GM19455 (cell line): Measurements from ENCODE around the gene ROBO2.

ENCODE experiments used
- ATAC-seq: cut with Tn5 transposase; IDR thresholded peaks from one replicate; pipeline ENCODE4 v1.9.1; 2021; ENCODE audit not compliant: unreplicated experiment

The ROBO2 gene

DNA sequence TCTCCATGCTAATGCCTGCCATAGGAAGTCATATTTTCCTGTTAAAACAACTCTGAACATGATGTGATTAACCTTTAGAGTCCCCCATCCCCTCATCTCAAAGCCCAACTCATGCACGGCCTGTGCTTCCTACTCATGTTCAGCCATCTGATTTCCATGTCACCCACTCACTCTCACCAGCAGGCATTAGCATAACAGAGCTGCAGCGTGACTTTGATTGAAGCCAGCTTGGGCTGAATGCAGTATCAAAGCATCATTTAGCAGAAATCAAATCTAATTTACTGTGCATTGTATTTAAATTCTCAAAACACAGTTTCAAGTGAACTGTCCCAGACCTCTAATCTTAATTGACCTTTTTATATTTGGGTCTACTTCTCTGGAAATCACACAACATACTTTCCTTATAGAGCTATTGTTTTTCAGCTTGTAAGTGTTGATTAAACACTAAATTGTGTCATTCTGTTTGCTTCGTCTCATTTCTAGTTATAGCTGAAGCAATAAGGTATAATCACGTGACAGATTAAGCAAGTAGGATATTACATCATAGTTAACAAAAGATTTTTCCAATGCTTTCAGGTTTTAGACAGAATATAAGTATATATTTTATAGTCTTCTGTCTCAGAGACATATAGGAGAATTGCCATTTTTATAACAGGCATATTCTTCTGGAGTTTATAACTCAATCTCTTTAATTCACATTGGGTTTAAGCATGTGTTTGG, 501.5 kb downstream of the ROBO2 start:
- no peak for ATAC-seq

DNA sequence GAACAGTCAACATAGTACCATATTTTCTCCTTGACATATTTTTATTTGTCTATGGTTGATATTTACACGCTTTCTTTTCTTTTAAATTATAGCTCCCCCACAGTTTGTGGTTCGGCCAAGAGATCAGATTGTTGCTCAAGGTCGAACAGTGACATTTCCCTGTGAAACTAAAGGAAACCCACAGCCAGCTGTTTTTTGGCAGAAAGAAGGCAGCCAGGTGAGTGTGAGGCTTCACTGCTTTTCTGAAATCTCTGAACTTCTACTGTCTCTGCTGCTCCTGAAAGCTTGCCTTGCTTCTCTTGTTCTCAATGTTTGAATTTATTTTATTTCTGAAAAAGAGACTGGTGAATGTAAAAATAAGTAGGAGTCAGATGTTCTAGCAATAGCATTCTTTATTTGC, 506.3 kb downstream of the ROBO2 start:
- ATAC-seq: no peak

DNA sequence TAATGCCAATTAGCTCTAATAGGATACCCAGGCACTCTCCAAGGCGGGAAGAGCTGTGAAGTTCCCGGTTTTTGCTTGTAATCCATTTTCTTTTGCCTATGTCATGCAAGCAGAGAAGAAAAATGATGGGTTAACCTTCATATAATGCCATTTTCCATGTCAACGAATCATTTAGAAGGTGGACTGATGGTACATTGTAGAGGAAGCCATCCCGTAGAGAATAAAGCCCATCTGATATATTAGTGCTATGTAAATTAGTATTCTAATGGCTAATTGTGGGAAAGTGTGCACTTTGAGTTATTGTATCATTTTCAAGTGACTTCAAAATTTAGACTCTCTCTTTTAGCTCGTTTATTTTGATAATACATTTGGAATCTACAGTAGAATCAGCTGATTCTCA, 509.1 kb downstream of the ROBO2 start:
- no peak for ATAC-seq

- no peak for ATAC-seq
These were observed 513.3 kb downstream of the ROBO2 start for GRCh38 chr3:77553240-77553639.

- ATAC-seq: no peak
These were observed 522.2 kb downstream of the ROBO2 start for GRCh38 chr3:77562089-77562488.

GRCh38 chr3:77563012-77563411, 523.1 kb downstream of the ROBO2 start:
- no peak for ATAC-seq

- no peak for ATAC-seq
These were observed 526.2 kb downstream of the ROBO2 start for GRCh38 chr3:77566055-77566454.

- ATAC-seq: no peak
These were observed 532.2 kb downstream of the ROBO2 start for GRCh38 chr3:77571971-77572715.

DNA sequence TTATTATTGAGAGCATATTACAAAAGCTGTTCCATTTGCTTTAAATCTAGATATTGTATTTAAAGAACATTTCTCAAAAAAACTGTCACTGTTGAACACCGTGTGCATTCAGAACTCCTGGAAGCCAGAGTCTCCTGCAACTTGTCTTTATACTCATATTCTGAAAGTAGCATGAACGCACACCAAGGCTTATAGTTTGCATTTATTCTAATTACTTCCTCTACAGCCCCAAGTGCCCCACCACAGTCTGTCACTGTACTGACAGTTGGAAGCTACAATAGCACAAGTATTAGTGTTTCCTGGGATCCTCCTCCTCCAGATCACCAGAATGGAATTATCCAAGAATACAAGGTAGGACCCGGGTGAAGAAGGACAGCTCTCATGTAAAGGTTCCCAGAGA, 537.4 kb downstream of the ROBO2 start:
- no peak for ATAC-seq

GRCh38 chr3:77586216-77586615, 546.3 kb downstream of the ROBO2 start:
- no peak for ATAC-seq

GRCh38 chr3:77588863-77589262, 549.0 kb downstream of the ROBO2 start:
- no peak for ATAC-seq

DNA sequence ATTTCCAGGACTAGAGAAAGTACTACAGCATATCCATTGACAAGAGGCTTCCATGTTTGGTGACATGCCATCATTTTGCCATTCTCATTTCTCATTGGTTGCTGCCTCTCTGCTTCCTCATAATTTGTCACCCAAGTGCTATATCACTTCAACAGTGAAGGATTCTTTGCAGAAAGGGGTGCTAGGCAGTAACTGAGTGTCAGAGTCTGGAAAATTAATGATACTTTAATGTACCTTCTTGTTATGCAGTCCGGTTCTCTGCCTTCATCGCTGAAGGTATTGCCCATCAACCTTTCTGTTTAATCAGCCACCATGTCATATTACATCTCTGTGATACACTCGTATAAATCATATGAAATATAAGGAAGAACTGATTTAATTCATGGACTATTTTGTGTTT, 550.3 kb downstream of the ROBO2 start:
- ATAC-seq: no peak

DNA sequence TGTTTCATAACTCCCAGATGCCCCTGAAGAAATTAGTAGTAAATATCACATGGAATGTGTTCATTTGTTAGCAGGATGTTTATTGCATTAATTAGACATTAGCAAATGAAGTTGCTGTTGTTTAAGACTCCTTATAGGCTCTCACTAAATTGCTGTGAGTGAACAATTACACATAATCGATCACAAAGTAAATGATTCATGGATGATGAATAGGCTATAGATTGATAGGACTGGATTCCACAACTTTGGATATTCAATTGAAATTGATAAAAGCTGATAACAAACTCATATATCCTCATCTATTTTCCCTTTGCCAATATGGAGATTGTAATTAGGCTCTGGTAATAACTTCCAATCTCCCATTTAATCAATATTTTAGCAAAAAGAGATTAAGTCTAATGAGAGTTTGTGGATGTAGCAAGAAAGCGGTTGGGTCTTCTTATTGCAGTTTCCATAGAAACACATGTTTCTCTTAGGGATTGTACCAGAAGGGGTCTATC, 555.5 kb downstream of the ROBO2 start:
- no peak for ATAC-seq

- no peak for ATAC-seq
These were observed 560.0 kb downstream of the ROBO2 start for GRCh38 chr3:77599948-77600347.

DNA sequence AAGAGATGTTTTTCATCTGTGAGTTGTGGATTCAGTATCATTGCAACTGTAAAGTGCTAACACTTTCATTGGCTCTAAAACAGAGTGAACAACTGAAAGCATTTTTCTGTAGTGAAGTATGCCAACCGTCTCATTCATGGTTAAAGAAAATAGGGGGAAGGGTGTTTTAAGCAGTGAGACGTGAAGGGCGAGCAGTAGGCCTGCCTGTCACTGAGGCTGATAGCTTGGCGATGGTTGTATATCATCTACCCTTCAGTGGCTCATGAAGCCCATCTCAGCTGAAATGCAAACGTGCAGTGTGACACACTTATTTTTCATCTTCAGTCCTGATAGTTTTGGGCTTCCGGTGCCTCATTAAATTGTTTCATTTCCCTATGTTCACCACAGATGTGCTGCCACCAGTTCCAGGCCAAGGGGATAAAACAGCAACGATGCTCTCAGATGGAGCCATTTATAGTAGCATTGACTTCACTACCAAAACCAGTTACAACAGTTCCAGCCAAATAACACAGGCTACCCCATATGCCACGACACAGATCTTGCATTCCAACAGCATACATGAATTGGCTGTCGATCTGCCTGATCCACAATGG, 562.0 kb downstream of the ROBO2 start:
- ATAC-seq: no peak

DNA sequence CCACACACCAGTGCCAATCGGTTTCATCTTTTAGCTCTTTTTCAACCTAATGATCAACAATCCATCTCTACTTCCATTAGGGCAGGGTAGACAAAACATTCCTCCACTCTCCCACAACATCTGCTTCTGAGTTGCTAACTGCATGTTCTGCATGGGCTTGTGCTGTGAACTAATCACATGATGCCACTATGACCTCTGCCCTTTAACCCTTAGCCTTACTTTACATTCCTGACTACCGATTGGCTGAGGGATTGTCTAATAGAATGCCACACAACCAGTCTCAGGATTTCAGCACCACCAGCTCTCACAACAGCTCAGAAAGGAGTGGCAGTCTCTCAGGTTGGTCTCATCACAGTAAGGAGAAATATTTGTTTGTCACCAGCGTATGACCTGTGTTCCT, 562.8 kb downstream of the ROBO2 start:
- no peak for ATAC-seq

GRCh38 chr3:77605308-77605707, 565.4 kb downstream of the ROBO2 start:
- no peak for ATAC-seq

GRCh38 chr3:77605865-77606264, 566.0 kb downstream of the ROBO2 start:
- no peak for ATAC-seq

- ATAC-seq: no peak
These were observed 566.5 kb downstream of the ROBO2 start for GRCh38 chr3:77606372-77606771.

GRCh38 chr3:77618686-77619085, 578.8 kb downstream of the ROBO2 start:
- ATAC-seq: no peak

DNA sequence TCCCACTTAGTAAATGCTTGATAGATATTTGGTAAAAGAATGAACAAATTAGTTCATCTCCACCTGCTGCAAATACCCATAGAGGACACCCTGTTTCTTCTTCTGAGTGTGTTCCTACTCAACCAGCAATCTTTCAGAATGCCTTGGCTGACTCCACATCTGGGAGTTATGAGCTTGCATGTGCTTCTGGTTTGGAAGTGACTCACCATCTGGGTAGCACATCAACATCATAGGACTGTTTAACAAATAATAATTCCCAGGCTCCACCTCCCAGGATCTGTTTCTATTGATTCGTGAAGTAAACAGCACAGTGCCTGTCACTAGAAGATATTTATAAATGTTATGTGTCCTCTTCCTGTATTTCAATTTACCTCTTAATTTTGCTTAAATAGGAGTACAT, 580.1 kb downstream of the ROBO2 start:
- no peak for ATAC-seq

DNA sequence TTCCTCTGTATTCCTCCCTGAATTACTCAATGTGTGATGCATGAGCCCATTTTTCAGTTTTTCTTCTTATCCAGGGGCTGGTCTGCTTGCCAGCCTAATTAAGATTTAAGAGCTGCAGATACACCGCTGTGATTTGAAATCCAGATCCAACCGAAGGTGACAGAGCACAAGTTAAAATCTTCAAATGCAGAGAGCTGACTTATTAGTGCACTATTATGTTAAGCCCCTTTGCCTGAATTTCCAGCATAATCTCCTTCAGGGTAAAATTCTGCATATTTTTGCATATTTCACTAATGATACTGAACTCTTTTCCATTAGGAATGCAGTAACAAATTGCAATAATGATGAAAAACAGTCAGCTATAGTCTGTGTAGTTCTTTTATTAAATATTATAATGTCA, 583.6 kb downstream of the ROBO2 start:
- no peak for ATAC-seq
